DND-41 (cell line): ENCODE measurements around the gene PALMD.

Source experiments
- CTCF ChIP-seq: IDR thresholded peaks from 2 replicates; pipeline ENCODE4 v1.5.1; 2012; ENCODE audit warnings: borderline replicate concordance, low read length, moderate library complexity, mild to moderate bottlenecking; ENCODE audit not compliant: poor library complexity, severe bottlenecking; ENCODE audit errors: extremely low read depth
- EZH2 ChIP-seq: IDR thresholded peaks from 3 replicates; pipeline ENCODE4 v1.6.1; 2012; ENCODE audit warnings: borderline replicate concordance, low read depth, mild to moderate bottlenecking, moderate library complexity, low read length, inconsistent platforms; ENCODE audit not compliant: severe bottlenecking

GRCh38 chr1:99691175-99691574 is 45.3 kb downstream of the PALMD start:
- TF ChIP-seq CTCF (no peak), EZH2 (no peak)
